Measurements from ENCODE around the gene MALT1.

The MALT1 gene

DNA sequence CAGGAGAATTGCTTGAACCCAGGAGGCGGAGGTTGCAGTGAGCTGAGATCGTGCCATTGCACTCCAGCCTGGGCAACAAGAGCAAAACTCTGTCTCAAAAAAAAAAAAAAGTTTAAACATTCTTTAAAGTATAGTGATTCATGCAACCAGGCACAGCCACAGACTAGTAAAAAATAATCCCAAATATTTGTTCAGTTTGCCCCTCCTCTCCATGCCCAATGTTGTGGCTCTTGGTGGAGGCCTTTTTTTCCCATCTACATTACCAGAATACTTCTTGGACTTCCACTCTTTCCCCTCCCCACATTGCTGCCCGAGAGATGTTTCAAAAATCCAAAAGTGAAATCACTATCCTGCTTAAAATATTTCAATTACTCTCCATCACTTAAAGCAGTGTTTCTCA lies 5.1 kb upstream of the MALT1 start:
- no peak for DNase-seq (ENCODE audit: low read depth)
- no peak overlapping the region for H3K4me3 ChIP-seq (ENCODE audit: low read depth, low read length)
- TF ChIP-seq, protein P1, sequence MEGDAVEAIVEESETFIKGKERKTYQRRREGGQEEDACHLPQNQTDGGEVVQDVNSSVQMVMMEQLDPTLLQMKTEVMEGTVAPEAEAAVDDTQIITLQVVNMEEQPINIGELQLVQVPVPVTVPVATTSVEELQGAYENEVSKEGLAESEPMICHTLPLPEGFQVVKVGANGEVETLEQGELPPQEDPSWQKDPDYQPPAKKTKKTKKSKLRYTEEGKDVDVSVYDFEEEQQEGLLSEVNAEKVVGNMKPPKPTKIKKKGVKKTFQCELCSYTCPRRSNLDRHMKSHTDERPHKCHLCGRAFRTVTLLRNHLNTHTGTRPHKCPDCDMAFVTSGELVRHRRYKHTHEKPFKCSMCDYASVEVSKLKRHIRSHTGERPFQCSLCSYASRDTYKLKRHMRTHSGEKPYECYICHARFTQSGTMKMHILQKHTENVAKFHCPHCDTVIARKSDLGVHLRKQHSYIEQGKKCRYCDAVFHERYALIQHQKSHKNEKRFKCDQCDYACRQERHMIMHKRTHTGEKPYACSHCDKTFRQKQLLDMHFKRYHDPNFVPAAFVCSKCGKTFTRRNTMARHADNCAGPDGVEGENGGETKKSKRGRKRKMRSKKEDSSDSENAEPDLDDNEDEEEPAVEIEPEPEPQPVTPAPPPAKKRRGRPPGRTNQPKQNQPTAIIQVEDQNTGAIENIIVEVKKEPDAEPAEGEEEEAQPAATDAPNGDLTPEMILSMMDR (IDR thresholded peaks at IDR 0.05; ENCODE audit: low read depth, low read length), result no peak
- TF ChIP-seq, protein P2, sequence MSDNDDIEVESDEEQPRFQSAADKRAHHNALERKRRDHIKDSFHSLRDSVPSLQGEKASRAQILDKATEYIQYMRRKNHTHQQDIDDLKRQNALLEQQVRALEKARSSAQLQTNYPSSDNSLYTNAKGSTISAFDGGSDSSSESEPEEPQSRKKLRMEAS (IDR thresholded peaks at IDR 0.05; ENCODE audit: low read depth, low read length), result no peak
- TF ChIP-seq POLR2A (IDR thresholded peaks at IDR 0.05; ENCODE audit: extremely low read depth, insufficient read length), result no peak
- no peak for TF ChIP-seq MYC (IDR thresholded peaks at IDR 0.05; ENCODE audit: low read depth, low read length)

DNA sequence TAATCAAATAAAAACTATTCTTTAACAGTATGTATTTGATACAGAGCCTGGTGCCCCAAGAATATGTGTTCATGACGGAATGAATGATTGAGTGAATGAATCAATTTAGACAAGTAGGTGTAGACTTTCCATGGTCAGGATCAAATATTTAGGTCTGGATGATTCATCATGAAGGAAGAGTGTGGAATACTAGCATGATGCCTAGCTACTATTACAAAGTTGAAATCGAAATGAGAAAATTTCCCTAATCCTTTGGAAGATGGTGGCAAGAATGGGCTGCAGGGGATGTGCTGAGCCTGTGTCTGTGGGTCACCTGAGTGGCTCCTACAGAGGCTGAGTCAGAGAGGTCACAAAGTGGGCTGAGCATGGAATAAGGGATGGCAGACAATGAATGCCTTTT lies 3.1 kb upstream of the MALT1 start:
- no peak for DNase-seq (ENCODE audit: low read depth)
- no peak overlapping the region for H3K4me3 ChIP-seq (ENCODE audit: low read depth, low read length)
- TF ChIP-seq, protein P2 (IDR thresholded peaks at IDR 0.05; ENCODE audit: low read depth, low read length), result no peak
- TF ChIP-seq POLR2A (IDR thresholded peaks at IDR 0.05; ENCODE audit: extremely low read depth, insufficient read length) (no peak), MYC (IDR thresholded peaks at IDR 0.05; ENCODE audit: low read depth, low read length) (no peak)
- TF ChIP-seq, protein P1 (IDR thresholded peaks at IDR 0.05; ENCODE audit: low read depth, low read length), result no peak

DNA sequence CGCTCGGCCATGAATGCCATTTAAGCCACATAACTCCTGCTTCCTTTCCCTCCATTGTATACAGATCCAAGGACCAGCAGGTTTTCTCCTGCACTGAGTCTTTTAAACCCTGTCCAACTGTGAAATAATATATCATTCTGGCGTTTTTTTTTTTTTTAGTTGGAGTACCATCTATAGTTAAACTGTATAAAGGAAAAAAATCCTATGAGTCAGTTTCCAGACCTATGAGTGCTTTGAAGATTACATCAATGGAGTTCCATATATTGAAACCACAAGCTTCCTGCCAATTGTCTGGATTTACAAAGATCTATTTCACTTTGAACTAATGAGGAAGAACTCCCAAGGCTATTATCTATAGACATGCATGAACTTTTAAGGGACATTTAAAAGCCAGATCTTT lies 2.4 kb upstream of the MALT1 start:
- DNase-seq (ENCODE audit: low read depth), result peak; percentile 14
- TF ChIP-seq, protein P2 (IDR thresholded peaks at IDR 0.05; ENCODE audit: low read depth, low read length), result no peak
- no peak for TF ChIP-seq MYC (IDR thresholded peaks at IDR 0.05; ENCODE audit: low read depth, low read length)
- TF ChIP-seq, protein P1 (IDR thresholded peaks at IDR 0.05; ENCODE audit: low read depth, low read length), result no peak
- TF ChIP-seq POLR2A (IDR thresholded peaks at IDR 0.05; ENCODE audit: extremely low read depth, insufficient read length), result no peak
- H3K4me3 ChIP-seq (ENCODE audit: low read depth, low read length), result no peak overlapping the region

DNA sequence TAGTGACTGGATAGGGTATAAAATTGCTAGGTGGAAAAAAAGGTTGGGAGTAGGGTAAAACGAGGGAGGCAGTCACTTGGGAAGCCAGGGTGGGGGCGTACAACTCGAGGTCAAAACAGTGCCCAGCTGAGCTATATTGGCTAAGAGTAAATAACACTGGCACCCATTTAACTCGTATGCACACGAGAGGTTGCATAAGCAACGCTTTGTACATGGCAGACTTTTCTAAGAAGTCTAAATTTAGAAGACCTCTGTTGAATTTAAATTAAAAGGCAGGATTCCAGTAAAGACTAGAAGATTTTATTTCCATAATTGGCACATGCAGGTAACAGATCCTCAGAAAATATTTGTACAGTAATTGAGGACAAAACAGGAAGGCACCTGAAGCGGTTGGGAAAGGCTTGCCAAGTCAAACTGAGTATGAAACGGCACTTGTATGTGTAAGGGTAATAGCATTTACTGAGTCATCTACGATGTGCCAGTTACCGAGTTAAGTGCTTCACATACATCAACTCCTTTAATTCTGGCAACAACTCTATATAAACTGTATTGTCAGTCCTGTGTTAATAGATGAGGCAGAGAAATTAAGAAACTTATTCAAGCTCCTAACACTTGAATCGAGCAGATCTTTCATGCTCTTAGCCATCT lies 1.4 kb upstream of the MALT1 start:
- TF ChIP-seq, protein P2 (IDR thresholded peaks at IDR 0.05; ENCODE audit: low read depth, low read length), result no peak
- TF ChIP-seq, protein P1 (IDR thresholded peaks at IDR 0.05; ENCODE audit: low read depth, low read length), result no peak
- TF ChIP-seq POLR2A (IDR thresholded peaks at IDR 0.05; ENCODE audit: extremely low read depth, insufficient read length), result no peak
- no peak for TF ChIP-seq MYC (IDR thresholded peaks at IDR 0.05; ENCODE audit: low read depth, low read length)
- peak; percentile 19 for DNase-seq (ENCODE audit: low read depth)
- no peak overlapping the region for H3K4me3 ChIP-seq (ENCODE audit: low read depth, low read length)

DNA sequence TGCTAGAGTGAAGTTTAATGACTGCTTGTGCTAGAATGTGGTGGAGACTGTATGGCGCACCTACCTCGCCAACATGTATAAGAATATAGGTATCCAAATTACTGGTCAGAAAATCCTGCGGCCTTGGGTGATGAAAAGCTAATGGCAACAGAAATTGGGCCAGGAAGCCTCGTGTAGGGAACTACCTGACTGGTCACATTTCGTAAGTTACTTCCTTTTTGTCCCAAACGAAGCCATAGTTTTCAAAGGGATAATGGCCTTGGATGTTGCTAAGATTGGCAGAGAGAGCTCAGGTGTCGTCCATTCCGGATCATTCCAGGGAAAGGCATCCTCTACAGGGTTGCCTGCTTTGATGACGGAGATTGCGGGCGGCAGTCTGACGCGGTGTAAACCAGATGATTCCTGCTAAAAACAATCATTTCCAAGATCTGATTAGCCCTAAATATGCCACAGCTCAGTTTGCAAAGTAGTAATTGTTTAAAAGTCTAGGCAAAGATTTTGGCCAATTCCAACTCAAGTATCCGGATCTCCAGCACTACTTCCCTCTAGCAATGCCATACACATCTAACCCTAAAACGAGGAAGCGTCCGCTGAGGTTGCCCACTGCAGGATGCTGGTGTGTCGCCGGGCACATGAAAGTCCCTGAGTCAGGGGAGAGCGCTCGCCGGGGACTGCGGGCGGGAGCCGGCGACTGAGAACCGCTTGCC lies 708 bp upstream of the MALT1 start:
- peak; percentile 21 for DNase-seq (ENCODE audit: low read depth)
- TF ChIP-seq, protein P1 (IDR thresholded peaks at IDR 0.05; ENCODE audit: low read depth, low read length), result no peak
- TF ChIP-seq MYC (IDR thresholded peaks at IDR 0.05; ENCODE audit: low read depth, low read length) (no peak; the same call in 1 of the 2 replicates), POLR2A (IDR thresholded peaks at IDR 0.05; ENCODE audit: extremely low read depth, insufficient read length) (no peak)
- TF ChIP-seq, protein P2 (IDR thresholded peaks at IDR 0.05; ENCODE audit: low read depth, low read length), result no peak; the same call in 1 of the 2 replicates
- peak overlapping the region; percentile 53 for H3K4me3 ChIP-seq (ENCODE audit: low read depth, low read length)

Data from NB4 (cell line).